ENCODE results near the gene HPS5.
"Not testable (repeated sequence)": the region's sequence is repeated elsewhere in the genome, so short reads cannot be mapped to it uniquely, and the experiment has no call there.

HPS5 gene

DNA sequence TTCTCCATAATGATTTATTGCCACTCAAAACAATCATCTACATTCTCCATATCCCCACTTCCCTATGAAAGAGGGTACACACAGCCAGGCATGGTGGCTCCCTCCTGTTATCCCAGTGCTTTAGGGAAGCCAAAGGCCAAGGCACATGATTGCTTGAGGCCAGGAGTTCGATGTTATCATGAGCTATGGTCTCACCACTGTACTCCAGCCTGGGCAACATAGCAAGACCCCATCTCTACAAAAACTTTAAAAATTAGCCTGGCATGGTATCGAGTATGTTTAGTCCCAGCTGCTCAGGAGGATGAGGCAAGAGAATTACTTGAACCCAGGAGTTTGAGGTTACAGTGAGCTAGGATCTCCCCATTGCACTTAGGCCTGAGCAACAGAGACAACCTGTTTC is 6.0 kb downstream of the HPS5 start:
- no peak for DNase-seq

DNA sequence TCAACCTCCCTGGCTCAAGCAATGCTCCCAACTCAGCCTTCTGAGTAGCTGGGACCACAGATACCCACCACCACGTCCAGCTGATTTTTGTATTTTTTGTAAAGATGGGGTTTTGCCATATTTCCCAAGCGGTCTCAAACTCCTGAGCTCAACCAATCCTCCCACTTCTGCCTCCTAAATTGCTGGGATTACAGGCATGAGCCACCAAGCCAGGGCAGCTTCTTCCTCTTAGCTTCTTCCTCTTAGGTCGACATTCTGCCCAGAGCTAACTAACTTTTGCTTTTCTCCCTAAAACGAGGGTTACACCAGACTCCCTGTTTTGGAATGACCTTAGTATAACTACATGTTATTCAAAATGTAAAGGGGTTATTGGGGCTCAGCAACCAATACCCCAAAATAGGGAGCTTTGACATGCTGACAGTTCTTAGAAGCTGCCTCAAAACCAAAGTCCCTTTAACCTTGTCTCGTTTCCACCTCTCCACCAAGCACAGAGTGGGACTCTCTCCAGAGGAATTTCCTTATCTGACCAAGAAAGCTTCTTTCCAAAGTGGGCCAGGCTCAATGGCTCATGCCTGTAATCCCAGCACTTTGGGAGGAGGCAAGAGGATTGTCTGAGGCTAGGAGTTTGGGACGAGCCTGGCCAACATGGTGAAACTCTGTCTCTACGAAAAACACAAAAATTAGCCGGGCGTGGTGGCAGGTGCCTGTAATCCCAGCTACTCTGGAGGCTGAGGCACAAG is 7.0 kb downstream of the HPS5 start:
- no peak for DNase-seq

DNA sequence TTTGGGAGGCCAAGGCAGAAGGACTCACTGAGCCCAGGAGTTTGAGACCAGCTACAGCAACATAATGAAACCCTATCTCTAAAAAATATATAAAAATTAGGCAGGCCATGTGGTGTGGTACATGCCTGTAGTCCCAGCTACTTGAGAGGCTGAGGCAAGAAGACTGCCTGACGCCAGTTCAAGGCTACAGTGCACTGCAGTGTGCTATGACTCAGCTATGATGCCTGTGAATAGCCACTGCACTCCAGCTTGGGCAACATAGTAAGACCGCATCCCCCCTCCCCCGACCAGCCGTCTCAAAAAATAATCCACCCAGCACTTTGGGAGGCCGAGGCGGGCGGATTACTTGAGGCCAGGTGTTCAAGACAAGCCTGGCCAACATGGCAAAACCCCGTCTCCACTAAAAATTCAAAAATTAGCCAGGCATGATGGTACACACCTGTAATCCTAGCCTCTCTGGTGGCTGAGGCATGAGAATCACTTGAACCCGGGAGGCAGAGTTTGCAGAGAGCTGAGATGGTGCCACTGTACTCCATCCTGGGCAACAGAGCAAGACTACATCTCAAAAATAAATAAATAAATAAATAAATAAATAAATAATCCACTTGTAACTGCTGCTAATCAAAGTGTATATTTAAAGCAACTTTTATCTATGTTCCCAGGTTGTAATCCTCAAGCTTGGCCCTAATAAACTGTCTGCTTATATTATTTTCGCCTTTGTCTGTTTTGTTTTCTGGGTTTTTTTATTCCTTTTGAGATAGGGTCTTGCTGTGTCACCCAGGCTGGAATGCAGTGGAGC is 7.8 kb downstream of the HPS5 start:
- DNase-seq = no peak

DNA sequence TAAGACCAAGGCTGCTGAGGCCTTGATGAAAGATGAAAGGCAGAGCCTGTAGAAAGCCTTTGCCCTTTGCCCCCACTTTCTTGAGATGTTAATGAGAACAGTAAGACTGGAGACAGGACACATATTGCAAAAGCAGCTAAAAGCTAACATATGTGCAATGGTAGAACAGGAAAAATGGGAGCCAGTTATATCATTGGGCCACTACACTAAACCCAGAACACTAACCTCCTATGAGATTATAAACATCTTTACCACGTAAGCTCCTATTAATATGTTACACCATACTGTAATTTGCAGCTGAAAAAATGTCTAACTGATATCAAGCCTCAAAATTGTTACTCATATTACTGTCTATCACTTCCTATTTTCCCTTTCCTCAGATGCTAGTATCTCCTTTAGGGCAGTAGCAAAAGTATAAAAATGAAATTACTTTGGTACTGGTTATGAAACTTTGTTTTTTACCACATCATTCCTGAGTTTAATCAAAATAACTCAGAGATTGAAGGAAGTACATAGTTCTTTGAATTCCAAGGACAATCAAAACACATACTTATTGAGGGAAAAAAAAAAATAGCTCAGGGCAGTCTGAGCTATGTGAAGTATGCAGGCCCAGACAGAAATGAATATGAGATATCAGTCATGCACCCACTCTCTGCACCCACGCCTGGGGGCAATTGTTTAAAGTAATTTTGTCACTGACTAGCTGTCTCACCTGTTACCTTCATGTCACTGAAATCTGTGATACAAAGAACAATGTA is 9.1 kb downstream of the HPS5 start:
- no peak for DNase-seq

DNA sequence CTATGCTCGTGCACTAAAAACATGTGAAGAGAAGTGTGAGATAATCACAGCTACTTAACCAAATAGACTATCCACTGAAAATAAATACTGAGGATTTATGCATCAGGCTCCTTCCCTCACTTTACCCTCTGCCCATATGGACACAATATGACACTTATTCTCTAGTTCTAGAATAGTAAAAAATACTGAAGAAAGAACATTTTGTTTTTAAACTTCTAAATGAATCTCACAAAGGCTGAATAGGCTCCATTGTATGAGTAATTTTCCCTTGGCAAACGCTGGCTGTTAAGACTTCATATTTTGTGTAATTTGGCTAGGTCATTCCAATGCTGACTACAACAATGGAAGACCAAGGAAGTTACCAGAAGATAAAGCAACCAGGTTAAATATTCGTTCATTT is 9.9 kb downstream of the HPS5 start:
- DNase-seq = no peak

DNA sequence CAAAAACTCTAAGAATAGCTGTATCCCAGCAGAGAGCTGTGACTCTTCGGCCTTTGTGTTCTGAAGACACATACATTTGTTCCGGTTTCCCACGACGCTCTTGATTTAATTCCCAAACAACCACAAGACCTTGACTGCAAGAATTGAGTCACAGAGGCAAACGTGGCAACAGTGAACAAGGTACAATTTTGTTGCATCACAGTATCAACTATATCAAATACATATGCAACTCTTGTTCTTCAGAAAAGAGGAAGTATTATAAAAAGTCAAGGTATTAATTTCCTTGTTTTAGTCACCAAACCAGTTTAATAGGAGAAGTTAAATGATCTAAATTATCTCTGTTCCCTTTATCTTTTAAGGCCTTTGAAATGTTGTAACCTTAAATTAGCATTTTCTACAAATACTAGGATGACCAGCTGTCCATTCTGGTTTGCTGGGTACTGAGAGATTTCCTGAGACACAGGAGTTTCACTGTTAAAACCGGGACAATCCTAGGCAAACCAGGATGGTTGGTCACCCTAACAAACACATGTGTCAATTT is 11.1 kb downstream of the HPS5 start:
- no peak for DNase-seq

DNA sequence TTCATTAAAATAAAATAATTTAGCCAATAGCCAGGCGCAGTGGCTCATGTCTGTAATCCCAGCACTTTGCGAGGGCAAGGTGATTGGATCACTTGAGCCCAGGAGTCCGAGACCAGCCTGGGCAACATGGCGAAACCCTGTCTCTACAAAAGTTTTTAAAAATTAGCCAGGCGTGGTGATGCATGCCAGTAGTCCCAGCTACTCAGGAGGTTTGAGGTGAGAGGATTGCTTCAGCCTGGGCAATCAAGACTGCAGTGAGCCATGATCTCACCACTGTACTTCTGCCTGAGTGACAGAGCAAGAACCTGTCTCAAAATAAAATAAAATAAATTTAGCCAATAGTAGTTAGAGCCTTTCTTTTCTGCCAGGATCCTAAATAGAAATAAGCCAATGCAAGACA is 12.2 kb downstream of the HPS5 start:
- no peak for DNase-seq

DNA sequence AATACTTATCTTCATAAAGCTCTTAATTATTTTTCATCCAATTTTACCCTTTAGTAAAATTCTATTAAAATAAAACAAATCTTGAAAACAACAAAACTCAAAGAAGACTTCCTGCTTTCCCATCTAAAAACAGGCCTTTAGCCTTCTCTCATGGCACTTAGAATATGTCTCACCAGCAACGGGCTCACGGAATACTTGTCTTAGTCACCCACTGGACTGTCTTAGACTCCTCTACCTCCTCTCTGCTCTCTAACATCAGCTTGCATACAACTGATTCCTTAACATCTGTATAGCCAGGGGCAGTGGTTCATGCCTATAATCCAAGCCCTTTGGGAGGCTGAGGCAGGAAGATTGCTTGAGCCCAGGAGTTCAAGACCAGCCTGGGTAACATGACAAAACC is 13.7 kb downstream of the HPS5 start:
- DNase-seq = no peak

DNA sequence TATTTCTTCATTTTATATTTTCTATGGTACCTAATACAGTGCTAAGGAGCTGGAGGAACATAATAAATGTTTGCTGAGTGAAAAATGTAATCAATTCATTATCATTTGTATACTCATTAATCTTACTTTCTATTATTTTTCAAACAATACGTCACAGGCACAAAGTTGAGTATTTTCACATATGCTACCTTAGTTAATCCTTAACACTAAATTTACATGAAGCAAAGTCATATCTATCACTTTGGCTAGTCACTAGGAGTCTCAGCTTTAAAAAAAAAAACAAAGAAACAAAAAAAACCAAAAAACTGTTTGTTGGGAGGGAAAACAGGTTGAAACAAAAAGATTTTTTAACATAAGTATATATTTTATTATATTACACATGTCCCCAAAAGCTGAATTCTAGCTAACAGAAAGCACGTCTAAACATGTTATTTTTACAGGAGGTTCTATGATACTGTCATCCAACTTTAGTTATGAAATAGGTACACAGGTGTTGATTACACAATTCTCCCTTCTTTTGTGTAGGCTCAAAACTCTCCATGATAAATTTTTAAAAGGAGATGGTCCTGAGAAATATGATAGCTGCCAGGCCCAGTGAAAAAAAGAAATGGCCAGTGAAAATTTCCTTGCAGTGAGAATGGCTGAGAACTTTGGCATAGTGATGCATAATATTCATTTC is 14.3 kb downstream of the HPS5 start:
- DNase-seq = no peak

DNA sequence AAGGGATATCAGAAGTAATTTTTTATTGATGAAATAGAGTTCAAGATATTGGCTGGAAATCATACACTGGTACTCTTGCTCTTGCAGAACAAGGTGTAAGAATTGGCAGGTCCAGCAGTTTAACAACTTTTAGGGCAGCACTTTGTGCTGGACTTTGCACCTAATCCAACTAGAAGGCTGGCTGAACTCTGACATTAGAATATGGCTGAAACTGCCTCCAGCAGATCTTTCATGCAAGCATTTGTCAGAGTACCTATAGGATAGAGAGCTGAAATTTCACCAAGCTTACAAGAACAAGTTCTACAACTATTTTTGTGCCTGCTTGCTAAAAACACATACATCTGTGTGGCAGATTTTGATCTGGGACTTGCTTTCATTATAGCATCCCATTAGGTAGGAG is 17.2 kb downstream of the HPS5 start:
- no peak for DNase-seq

DNA sequence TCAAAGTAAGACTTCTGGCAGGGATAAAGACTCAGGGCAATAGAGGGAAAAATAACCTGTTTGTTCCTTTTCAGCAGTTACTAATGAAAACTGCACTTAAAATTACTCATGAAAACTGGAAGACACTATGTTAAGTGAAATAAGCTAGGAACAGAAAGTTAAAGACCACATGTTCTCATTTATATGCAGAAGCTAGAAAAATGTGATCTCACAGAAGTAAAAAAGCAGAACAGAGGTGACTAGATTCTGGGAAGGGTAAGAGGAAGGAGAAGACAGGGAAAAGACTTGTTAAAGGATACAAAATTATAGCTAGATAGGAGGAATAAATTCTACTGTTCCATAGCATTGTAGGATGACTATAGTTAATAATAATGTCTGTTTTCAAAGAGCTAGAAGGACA is 22.2 kb downstream of the HPS5 start:
- DNase-seq = no peak

DNA sequence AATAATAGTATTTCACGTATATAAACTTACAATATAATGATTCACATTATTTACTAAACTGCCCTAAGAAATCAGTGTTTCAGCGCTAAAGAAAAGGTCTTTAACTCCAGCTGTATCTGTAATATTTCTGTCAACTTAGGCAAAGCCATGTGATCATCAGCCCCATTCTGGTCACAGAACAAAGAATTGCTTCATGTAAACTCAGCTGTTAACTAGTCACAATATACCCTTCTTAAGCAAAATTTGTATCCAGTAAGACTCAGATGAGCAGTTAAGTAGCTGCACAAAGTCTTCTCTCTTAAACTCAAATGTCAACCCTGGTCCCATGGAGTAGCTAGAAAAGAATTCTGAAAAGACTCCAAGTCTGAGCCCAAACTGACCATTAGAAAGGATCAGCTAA is 26.6 kb downstream of the HPS5 start:
- no peak for DNase-seq

DNA sequence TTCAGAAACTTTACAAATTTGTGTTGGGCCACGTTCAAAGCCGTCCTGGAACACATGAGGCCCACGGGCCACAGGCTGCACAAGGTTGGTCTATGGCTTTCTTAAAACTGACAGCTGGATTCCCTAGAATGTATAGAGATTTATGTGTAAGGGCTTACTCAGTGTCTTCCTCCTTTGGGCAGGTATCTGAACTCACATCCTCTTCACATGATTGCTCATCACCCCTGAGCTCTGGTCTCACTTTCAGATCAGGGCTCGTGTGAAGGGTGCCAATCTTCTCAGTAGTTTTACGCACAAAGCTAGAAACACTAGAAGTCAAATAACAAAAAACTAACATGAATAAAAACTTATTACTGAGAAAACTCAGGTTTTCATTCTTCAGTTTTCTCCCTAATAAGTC is 27.1 kb downstream of the HPS5 start:
- DNase-seq = no peak

DNA sequence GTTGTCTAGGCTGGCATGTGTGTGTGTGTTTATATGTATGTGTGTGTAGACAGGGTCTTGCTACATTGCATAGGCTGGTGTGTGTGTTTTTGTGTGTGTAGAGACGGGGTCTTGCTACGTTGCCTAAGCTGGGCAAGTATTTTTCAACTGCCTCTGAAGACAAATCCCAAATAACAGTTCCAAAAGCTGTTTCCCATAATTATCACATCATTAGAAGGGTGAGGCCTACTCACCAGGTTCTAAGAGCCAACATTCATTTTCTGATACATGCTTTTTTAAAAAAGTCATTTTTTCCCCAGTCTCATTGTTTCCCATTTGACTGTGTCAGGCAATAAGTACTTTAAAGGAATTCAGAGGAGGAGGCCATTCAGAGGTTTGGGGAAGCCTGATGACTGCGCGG is 33.0 kb downstream of the HPS5 start:
- DNase-seq = no peak

DNA sequence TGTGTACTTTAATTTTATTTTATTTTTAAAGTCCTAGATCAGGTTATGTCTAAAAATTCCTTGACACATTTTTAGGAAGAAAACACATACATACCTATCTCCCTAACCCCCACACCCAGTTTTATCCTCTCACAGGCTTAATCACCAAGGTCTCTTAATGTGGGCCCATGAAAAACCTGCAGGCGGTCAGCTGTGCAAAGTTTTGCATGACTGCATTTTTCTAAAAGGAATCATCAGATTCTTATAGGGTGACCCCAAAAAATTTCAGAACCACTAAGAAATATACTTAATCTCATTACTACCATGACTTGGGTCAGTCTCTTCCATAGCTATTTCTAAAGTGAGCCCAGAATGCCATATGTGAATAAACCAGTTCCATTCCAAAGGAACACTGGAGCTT is 36.1 kb downstream of the HPS5 start:
- DNase-seq = no peak

DNA sequence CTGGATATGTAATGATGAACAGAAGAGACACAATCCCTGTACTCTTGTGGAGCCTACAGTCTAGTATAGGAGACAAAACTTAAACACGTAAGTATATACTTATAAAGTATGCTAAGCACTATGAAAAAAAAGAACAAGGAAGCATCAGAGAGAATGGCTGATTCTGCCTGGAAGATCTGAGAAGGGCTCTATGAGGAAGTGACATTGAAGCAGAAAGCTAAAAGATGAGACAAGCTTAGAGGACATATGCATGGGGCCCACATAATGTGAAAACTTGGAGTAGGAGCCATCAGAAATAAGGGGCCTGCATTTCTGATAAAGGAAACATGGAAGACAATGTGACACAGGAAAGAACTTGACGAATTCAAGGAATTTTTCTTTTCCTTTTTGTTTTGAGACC is 39.3 kb downstream of the HPS5 start:
- DNase-seq = no peak

DNA sequence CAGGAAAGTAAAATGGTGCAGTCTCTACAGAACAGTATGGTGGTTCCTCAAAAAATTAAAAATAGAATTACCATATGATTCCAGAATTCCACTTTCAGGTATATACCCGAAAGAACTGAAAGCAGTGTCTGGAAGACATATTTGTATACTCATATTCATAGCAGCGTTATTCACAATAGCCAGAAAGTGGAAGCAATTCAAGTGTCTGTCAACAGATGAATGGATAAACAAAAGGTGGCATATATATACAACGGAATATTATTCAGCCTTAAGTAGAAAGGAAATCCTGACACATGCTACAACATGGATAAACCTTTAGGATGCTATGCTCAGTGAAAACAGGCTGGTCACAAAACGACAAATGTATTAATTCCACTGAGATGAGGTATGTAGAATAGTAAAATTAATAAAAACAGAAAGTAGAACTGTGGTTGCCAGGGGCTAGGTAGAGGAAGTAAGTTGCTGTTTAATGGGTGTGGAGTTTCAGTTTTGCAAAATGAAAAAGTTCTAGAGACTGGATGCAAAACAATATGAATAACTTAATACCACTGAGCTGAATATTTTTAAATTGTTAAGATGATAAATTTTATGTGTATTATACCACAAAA is 41.4 kb downstream of the HPS5 start:
- DNase-seq = no peak

DNA sequence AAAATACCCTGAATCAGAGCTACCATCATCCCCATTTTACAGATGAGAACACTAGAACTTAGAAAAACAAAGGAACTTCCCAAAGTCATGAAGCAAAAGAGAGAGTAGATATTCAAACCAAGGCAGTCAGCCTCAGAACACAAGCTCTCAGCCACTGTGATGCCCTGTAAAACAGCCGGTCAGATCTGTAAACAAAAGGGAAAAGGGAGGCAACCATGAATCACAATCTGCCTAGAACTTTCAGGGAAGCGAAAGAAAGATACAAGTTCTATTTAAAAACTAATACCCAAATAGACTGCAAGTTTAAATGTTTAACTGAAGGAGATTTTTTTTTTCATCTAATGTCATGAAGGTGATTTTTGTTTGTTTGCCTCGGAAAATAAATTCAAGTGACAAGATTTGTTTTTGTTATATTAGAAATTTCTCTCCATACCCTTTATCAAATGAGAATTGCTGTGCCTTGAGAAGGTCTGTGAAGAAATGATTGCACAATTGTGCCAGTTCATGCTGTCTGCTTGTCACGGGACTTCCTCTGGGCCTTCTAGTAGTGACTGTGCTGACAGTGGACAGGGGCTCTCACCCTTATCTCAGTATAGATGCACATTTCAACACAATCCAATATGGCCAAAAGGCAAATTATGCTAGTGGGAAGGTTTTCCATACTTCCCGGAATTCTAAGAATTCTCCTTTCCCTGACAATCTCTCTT is 44.2 kb downstream of the HPS5 start:
- no peak for DNase-seq

DNA sequence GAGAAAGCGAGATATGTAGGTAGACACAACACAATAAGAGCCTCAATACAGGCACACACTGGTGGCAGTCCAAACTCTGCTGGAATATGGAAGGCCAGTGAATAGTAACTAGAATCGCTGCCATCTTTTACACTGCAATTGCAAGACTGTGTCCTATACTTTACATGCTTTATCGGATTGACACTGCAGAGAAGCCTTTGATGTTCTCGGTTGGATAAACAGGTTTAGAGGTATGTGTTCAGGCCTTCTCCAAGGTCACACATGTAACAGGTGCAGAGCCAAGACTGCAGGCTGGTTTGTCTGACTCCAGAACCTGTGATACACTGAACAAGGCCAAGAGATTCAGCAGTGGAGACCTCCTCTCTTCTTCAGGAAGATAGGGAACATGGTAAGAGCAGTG is 50.7 kb downstream of the HPS5 start:
- no peak for DNase-seq

DNA sequence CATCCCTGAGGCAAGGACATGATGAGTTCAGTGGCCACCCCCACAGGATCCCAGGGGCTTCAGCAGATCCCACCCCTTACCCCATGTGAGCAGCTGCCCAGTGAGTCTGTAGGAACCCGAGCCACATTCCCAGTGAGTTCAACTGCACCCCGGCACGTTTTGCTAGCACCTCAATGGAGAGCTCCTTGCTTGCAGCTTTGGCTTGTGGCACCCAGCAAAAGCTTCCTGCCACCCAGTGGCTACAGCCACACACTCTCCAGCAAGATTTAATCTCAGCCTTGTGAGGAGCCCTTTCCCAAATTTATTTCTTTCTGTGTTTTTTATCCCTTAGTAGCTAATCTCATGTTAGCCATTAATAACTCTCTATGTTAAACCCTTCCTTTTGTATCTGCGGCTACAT is 51.8 kb downstream of the HPS5 start:
- no peak for DNase-seq

DNA sequence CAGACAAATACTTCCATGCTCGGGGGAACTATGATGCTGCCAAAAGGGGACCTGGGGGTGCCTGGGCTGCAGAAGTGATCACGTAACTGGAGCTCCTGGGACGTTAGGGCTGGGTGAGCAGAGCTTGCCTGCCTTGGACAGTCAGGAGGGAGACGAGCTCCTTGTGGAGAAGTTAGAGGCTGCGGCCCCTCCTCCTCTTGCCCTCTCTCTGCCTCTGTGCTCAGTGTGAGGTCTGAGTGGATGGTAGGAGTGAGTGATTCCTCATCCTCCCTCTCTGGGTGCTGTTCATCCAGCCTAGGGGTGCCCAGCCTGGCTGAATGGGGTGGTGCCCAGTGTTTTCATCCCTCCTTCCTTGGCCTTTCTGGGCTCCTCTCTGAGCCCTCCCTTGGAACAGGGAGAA is 52.7 kb downstream of the HPS5 start:
- DNase-seq = not testable (repeated sequence)

All from GOT3 (cell line).